ENCODE data around the gene RAB40B.

Gene RAB40B

DNA sequence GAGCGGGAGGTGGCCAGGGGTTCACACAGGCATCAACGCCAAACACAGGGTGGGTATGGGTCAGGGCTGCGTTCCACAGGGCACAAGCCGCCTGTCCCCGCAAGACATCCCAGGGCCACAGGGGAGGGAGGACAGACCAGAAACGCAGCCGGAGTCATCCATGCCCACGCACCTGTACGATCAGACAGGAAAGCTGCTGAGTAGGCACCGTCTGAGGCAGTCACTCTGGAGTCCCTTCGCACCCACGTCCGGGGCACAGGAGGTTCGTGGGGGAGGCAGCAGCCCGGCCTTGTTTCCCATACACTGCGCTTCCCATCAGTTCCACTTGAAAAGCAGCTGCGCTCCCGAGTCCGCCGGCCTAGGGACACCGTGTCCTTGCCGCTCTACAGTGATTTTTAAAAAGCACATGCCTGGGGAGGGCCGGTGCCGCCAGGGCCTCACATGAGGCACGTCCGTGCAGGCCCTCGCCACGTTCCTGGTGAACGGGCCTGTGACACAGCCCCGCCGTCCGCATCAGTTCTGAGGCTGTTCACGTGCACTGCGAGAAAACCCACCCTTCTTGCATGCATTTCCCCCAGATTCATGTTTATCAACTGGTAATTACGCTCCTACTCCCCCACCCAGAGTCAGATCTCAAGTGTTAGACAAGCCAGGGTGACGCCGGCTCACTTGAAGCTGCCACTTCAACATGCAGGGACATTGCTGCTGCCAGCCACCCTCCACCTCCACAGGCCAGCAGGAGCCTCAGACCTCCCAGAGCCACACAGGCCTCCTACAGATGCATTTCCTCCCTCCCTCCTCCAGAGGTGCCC, 85.0 kb downstream of the RAB40B start:
- DNase-seq, result no peak

DNA sequence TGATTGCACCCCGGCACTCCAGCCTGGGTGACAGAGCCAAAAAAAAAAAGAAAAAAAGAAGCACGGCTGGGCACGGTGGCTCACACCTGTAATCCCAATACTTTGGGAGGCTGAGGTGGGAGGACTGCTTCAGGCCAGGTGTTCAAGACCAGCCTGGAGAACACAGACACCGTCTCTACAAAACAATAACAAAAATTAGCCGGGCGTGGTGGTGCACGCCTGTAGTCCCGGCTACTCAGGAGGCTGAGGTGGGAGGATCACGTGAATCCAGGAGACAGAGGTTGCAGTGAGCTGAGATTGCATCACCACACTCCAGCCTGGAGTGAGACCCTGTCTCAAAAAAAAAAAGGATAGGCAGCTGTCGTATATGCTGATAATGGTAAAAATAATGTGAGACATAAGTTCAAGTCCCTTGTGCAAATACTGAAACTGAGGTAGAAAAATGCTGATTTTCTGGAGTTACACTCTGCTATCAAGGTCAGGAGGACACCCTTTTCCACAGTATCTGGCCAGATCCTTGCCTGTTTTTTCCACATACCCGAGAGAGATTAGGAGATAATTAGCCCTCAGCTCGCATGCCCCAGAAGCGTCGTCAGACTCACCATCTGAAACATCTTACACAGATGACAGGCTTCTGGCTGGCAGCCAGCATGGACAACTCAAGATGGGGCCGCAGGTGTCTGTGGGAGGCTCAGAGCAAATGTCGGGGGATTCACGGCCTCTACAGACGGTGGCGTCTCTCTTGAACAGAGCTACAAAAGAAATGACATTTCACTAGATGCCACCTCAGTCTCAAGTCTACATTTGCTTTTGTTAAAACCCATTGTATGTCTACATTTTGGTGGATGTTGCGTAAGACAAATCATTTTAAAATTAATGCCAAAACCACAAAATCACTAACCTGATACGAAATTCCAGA, 87.1 kb downstream of the RAB40B start:
- DNase-seq, result no peak

DNA sequence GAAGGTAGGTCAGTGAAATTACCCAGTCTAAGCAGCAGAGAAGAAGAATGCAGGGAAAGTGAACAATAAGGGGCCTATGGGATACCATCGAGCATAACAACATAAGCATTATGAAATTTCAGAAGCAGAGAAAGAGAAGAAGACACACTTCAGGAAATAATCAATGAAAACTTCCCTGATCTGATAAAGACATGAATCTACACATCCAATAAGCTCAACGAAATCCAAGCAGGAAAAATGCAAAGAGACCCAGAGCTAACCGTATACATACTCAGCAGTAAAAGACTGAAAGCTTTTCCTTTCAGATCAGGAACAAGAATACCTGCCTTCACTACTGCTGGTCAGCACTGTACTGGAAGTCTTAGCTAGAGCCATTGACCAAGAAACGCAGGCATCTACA, 88.8 kb downstream of the RAB40B start:
- no peak for DNase-seq

DNA sequence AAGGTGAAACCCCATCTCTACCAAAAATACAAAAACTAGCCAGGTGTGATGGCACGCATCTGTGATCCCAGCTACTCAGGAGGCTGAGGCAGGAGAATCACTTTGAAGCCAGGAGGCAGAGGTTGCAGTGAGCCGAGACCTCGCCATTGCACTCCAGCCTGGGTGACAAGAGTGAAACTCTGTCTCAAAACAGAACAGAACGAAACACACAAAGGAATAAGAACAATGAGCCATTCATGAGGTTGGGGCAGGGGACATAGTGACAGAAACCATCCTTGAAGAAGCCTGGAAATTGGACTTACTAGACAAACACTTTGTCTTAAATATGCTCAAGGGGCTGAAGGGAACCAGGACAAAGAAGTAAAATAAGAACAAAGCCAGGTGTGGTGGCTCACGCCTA, 89.7 kb downstream of the RAB40B start:
- no peak for DNase-seq

DNA sequence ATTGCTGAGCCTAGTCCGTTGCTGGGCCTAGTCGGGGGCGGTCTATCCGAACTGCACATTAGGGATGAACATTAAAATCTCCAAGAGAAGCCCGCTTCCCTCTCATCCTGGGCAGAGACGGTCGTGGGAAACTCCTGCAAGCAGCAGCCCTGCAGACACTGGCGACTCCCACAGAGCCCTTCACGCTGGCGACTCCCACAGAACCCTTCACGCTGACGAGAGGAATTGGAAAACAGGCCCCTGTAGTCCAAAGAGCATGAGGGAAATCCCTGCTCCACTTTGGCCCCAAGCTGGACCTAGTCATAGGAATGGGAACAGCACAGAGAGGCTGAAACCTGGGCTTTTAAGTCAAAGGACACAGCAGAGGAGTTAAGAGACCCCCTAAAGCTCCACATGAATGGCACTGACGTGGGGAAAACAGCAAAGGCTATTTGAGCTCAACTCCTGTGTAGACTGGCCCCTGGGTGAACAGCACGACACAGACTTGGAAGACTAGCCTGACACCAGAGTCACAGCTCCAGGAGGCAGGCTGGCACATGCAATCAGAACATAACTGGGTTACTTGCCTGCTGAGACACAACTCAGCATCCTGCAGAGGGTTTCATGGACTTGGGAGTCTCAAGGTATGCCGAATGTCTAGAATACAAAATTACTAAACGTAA, 92.4 kb downstream of the RAB40B start:
- DNase-seq, result no peak

Data from CD4-positive, alpha-beta T cell treated with Interleukin-12 subunit alpha and Interleukin-12 subunit beta, for 1 hour (primary cell).